Neural cell (in vitro differentiated cells): ENCODE results near the gene SOCS7. TPM values are rescaled to one million over a fixed set of nuclear protein-coding genes. Genes with fewer than 3 reads are reported as not detected.

Experiments used
- H2AFZ ChIP-seq: fragments of 200-600, 300-800 bp; sonication (generic), shearing (Covaris generic); 2 replicates; pipeline ENCODE4 v1.6.0; 2014; ENCODE audit warnings: low read depth, mild to moderate bottlenecking, antibody characterized with exemption, low read length, moderate library complexity
- H3F3A ChIP-seq: fragments of 200-600 bp; shearing (Covaris generic); 2 replicates; pipeline ENCODE4 v1.6.1; 2016; ENCODE audit warnings: mild to moderate bottlenecking, moderate library complexity, mixed read lengths, antibody characterized with exemption, low read length; ENCODE audit not compliant: insufficient read depth, poor library complexity, severe bottlenecking
- H3K27ac ChIP-seq: fragments of 200-600, 300-800 bp; sonication (generic), shearing (Covaris generic); 2 replicates; pipeline ENCODE4 v1.5.1; 2014; ENCODE audit warnings: mild to moderate bottlenecking, low read length, moderate library complexity
- H3K27me3 ChIP-seq: fragments of 300-800, 200-600 bp; sonication (generic), shearing (Covaris generic); 2 replicates; pipeline ENCODE4 v1.6.0; 2014; ENCODE audit warnings: mild to moderate bottlenecking, low read depth, low read length, moderate library complexity; ENCODE audit not compliant: insufficient read depth
- H3K36me3 ChIP-seq: fragments of 300-800, 200-600 bp; sonication (generic), shearing (Covaris generic); 2 replicates; pipeline ENCODE4 v1.5.1; 2014; ENCODE audit warnings: mild to moderate bottlenecking, antibody characterized with exemption, low read length, moderate library complexity; ENCODE audit not compliant: insufficient read depth
- H3K4me2 ChIP-seq: fragments of 300-800, 200-600 bp; sonication (generic), shearing (Covaris generic); 2 replicates; pipeline ENCODE4 v1.6.0; 2014; ENCODE audit warnings: mild to moderate bottlenecking, low read length
- H3K4me3 ChIP-seq: fragments of 300-800, 200-600 bp; sonication (generic), shearing (Covaris generic); 2 replicates; pipeline ENCODE4 v1.5.1; 2014; ENCODE audit warnings: mild to moderate bottlenecking, low read length, moderate library complexity
- H3K79me2 ChIP-seq: fragments of 200-600 bp; shearing (Covaris generic); replicated peaks from 2 replicates; pipeline ENCODE4 v1.6.0; 2014; ENCODE audit warnings: mild to moderate bottlenecking, low read length, moderate library complexity; ENCODE audit not compliant: insufficient read depth
- H3K9ac ChIP-seq: fragments of 300-800, 200-600 bp; sonication (generic), shearing (Covaris generic); 2 replicates; pipeline ENCODE4 v1.6.1; 2016; ENCODE audit warnings: mild to moderate bottlenecking, low read length, mixed read lengths
- H3K9me2 ChIP-seq: fragments of 200-600 bp; shearing (Covaris generic); 2 replicates; pipeline ENCODE4 v1.6.1; 2016; ENCODE audit warnings: mild to moderate bottlenecking, low read length, mixed read lengths; ENCODE audit not compliant: insufficient read depth
- H3K9me3 ChIP-seq: fragments of 200-600, 300-800 bp; sonication (generic), shearing (Covaris generic); 2 replicates; pipeline ENCODE4 v1.6.1; 2016; ENCODE audit warnings: mild to moderate bottlenecking, mixed run types, low read length, moderate library complexity, mixed read lengths
- H4K20me1 ChIP-seq: fragments of 200-600 bp; shearing (Covaris generic); 2 replicates; pipeline ENCODE4 v1.6.1; 2016; ENCODE audit warnings: mild to moderate bottlenecking, mixed run types; ENCODE audit not compliant: insufficient read depth
- EP300 ChIP-seq: fragments of 450-650 bp; conservative IDR thresholded peaks from 2 replicates; pipeline ENCODE4 v1.6.1; 2014; ENCODE audit warnings: antibody characterized with exemption, mild to moderate bottlenecking, moderate library complexity; ENCODE audit not compliant: poor library complexity, severe bottlenecking
- EZH2 ChIP-seq: fragments of 200-600, 300-800 bp; shearing (Covaris generic), sonication (generic); IDR thresholded peaks from 2 replicates; pipeline ENCODE4 v1.6.1; 2014; ENCODE audit warnings: antibody characterized with exemption, low read length, borderline replicate concordance, mild to moderate bottlenecking; ENCODE audit not compliant: insufficient read depth, poor library complexity, severe bottlenecking
- MXI1 ChIP-seq: fragments of 450-650 bp; conservative IDR thresholded peaks from 2 replicates; pipeline ENCODE4 v1.6.1; 2014; ENCODE audit warnings: antibody characterized with exemption, mild to moderate bottlenecking; ENCODE audit not compliant: poor library complexity, severe bottlenecking
- POLR2AphosphoS5 ChIP-seq: IDR thresholded peaks from 2 replicates; pipeline ENCODE4 v1.6.1; 2012
- RAD21 ChIP-seq: fragments of 450-650 bp; conservative IDR thresholded peaks from 2 replicates; pipeline ENCODE4 v1.6.1; 2014; ENCODE audit warnings: antibody characterized with exemption, mild to moderate bottlenecking, moderate library complexity
- SMC3 ChIP-seq: fragments of 450-650 bp; conservative IDR thresholded peaks from 2 replicates; pipeline ENCODE4 v1.6.1; 2014; ENCODE audit warnings: antibody characterized with exemption, mild to moderate bottlenecking, moderate library complexity; ENCODE audit not compliant: poor library complexity
- TAF1 ChIP-seq: IDR thresholded peaks from 2 replicates; pipeline ENCODE4 v1.6.1; 2012; ENCODE audit warnings: low read depth
- polyA plus RNA-seq: library from polyadenylated mRNA; depleted of rRNA; stranded (reverse); fragments of >200 nt; gene quantifications from 2 replicates; pipeline ENCODE4 v1.2.3, GENCODE V29; 2014
- TF ChIP-seq, protein P1 (sequence below): IDR thresholded peaks from 2 replicates; pipeline ENCODE4 v1.6.1; 2012; ENCODE audit warnings: borderline replicate concordance
- TF ChIP-seq, protein P2 (sequence below): fragments of 450-650 bp; IDR thresholded peaks from 2 replicates; pipeline ENCODE4 v1.5.1; 2014; ENCODE audit warnings: antibody characterized with exemption, mild to moderate bottlenecking, moderate library complexity; ENCODE audit not compliant: poor library complexity, severe bottlenecking

The SOCS7 gene
- polyA plus RNA-seq, 1 donor from 2014 or later, result 23.7 TPM

DNA sequence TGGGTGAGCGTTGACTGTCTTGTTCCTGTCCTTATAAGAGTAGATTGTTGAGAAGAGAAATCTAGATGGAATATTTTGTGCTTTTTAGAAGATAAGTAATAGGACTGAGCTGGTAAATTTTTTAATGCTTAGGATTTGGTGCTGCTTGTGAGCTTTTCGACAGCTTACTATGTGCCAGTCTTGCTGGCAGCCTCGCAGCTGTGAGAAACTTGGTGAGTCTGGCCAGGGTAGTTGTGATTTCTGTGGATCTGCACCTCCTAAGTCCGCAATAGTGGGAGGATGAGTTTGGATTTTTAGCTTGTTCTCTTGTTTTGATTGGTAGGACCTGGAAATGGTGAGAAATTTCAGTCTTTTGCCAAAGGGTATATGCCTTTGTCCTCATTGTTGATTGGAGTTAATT, 3.6 kb downstream of the SOCS7 start:
- no peaks in the 10 kb centered on the region for H3K9me2 ChIP-seq
- H3K4me3 ChIP-seq, result peak overlapping the region; percentile 99
- H3F3A ChIP-seq, result no peaks in the 10 kb centered on the region
- H3K36me3 ChIP-seq, result no peaks in the 10 kb centered on the region
- peak overlapping the region; percentile 81 for H3K4me2 ChIP-seq
- no peaks in the 10 kb centered on the region for H3K9me3 ChIP-seq
- peak overlapping the region; percentile 2 for H3K9ac ChIP-seq
- H4K20me1 ChIP-seq, result peaks cover 4% of the 10 kb centered on the region
- H2AFZ ChIP-seq, result no peak overlapping the region
- H3K27me3 ChIP-seq, result no peaks in the 10 kb centered on the region
- H3K27ac ChIP-seq, result no peak overlapping the region
- H3K79me2 ChIP-seq, result peaks cover 59% of the 10 kb centered on the region
- TF ChIP-seq, protein P1, sequence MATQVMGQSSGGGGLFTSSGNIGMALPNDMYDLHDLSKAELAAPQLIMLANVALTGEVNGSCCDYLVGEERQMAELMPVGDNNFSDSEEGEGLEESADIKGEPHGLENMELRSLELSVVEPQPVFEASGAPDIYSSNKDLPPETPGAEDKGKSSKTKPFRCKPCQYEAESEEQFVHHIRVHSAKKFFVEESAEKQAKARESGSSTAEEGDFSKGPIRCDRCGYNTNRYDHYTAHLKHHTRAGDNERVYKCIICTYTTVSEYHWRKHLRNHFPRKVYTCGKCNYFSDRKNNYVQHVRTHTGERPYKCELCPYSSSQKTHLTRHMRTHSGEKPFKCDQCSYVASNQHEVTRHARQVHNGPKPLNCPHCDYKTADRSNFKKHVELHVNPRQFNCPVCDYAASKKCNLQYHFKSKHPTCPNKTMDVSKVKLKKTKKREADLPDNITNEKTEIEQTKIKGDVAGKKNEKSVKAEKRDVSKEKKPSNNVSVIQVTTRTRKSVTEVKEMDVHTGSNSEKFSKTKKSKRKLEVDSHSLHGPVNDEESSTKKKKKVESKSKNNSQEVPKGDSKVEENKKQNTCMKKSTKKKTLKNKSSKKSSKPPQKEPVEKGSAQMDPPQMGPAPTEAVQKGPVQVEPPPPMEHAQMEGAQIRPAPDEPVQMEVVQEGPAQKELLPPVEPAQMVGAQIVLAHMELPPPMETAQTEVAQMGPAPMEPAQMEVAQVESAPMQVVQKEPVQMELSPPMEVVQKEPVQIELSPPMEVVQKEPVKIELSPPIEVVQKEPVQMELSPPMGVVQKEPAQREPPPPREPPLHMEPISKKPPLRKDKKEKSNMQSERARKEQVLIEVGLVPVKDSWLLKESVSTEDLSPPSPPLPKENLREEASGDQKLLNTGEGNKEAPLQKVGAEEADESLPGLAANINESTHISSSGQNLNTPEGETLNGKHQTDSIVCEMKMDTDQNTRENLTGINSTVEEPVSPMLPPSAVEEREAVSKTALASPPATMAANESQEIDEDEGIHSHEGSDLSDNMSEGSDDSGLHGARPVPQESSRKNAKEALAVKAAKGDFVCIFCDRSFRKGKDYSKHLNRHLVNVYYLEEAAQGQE, result no peak
- TF ChIP-seq EZH2 (no peak), EP300 (no peak), POLR2AphosphoS5 (no peak), SMC3 (no peak), RAD21 (no peak), MXI1 (no peak), TAF1 (no peak)
- TF ChIP-seq, protein P2, sequence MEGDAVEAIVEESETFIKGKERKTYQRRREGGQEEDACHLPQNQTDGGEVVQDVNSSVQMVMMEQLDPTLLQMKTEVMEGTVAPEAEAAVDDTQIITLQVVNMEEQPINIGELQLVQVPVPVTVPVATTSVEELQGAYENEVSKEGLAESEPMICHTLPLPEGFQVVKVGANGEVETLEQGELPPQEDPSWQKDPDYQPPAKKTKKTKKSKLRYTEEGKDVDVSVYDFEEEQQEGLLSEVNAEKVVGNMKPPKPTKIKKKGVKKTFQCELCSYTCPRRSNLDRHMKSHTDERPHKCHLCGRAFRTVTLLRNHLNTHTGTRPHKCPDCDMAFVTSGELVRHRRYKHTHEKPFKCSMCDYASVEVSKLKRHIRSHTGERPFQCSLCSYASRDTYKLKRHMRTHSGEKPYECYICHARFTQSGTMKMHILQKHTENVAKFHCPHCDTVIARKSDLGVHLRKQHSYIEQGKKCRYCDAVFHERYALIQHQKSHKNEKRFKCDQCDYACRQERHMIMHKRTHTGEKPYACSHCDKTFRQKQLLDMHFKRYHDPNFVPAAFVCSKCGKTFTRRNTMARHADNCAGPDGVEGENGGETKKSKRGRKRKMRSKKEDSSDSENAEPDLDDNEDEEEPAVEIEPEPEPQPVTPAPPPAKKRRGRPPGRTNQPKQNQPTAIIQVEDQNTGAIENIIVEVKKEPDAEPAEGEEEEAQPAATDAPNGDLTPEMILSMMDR, result no peak

DNA sequence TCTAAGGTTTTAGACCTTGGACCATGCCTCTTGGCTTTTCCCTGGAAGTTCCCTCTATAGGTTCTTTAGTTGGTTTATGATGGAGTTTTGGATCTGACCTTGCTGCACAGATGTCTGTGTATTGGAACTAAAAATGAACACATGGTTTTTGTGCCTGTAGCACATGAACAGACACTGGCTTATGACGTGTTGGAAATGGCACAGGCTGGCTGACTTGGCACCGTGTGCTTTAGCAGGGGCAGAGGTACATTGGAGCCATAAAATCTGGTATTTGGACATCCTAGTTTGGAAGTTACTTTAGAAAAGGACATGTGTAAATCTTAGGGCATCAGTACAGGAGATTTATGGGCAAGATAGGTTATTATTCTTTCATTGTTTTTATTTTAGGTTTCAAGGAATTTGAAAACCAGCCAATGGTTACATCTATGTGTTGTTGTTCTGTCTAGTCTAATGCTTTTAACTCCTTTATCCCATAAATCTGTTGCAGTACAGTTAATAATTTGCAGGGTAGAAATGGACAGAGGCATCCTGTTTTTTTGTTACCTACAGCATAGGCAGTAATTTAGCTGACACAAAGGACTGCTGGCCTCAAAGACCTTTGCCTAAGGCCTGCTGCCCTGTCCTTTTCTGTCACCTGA, 6.0 kb downstream of the SOCS7 start:
- TF ChIP-seq RAD21, result no peak
- no peak for TF ChIP-seq MXI1
- TF ChIP-seq SMC3, result no peak
- no peak for TF ChIP-seq TAF1
- no peaks in the 10 kb centered on the region for H3F3A ChIP-seq
- no peaks in the 10 kb centered on the region for H3K9me2 ChIP-seq
- peaks cover 4% of the 10 kb centered on the region for H4K20me1 ChIP-seq
- H3K27me3 ChIP-seq, result no peaks in the 10 kb centered on the region
- no peak overlapping the region for H3K27ac ChIP-seq
- H3K79me2 ChIP-seq, result peaks cover 64% of the 10 kb centered on the region
- no peaks in the 10 kb centered on the region for H3K9me3 ChIP-seq
- peak overlapping the region; percentile 25 for H3K4me3 ChIP-seq
- no peak overlapping the region for H3K4me2 ChIP-seq
- H3K9ac ChIP-seq, result peak overlapping the region; percentile 12
- H3K36me3 ChIP-seq, result no peaks in the 10 kb centered on the region
- H2AFZ ChIP-seq, result no peak overlapping the region
